GM19328 (cell line): ENCODE results near the gene ARHGDIG.

Experiments used
- ATAC-seq: cut with Tn5 transposase; IDR thresholded peaks from one replicate; pipeline ENCODE4 v1.9.1; 2021; ENCODE audit warnings: mild to moderate bottlenecking, moderate library complexity; ENCODE audit not compliant: unreplicated experiment

ARHGDIG gene

GRCh38 chr16:279531-279930, 860 bp upstream of the ARHGDIG start:
- ATAC-seq, result no peak

DNA sequence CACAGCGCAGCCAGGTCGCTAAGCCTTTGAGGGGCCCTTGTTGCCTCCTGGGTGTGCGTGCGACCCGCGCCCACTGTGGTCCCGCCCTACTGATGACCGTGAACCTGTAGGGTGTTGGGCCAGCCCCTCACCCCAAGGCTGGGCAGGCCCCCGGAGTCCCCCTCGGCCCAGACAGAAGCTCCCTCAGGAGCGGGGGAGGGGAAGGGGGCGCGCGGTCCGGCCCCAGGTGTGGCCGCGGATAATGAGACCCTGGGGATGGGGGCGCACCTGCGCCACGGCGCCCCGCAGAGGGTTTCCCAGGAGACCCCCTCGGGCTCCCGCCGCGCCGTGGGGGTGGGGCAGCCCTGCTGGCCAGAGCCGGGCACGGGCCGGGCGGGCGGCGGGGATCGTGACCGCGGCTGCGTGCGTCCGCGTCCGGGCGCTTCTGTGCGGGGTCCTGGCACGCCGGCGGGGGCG, 358 bp upstream of the ARHGDIG start:
- ATAC-seq, result no peak

- ATAC-seq, result no peak
Observed at GRCh38 chr16:280991-281659, 734 bp downstream of the ARHGDIG start.

GRCh38 chr16:281660-282255, 1.4 kb downstream of the ARHGDIG start:
- no peak for ATAC-seq

- ATAC-seq, result no peak
Observed at GRCh38 chr16:282491-282890, 2.1 kb downstream of the ARHGDIG start.

- ATAC-seq, result no peak
Observed at GRCh38 chr16:283033-283805, 2.8 kb downstream of the ARHGDIG start, which contains the start of gene PDIA2. Gene PDIA2 (plus strand): TSS chr16:283164. CDS start chr16:283170, 6 bp downstream.

DNA sequence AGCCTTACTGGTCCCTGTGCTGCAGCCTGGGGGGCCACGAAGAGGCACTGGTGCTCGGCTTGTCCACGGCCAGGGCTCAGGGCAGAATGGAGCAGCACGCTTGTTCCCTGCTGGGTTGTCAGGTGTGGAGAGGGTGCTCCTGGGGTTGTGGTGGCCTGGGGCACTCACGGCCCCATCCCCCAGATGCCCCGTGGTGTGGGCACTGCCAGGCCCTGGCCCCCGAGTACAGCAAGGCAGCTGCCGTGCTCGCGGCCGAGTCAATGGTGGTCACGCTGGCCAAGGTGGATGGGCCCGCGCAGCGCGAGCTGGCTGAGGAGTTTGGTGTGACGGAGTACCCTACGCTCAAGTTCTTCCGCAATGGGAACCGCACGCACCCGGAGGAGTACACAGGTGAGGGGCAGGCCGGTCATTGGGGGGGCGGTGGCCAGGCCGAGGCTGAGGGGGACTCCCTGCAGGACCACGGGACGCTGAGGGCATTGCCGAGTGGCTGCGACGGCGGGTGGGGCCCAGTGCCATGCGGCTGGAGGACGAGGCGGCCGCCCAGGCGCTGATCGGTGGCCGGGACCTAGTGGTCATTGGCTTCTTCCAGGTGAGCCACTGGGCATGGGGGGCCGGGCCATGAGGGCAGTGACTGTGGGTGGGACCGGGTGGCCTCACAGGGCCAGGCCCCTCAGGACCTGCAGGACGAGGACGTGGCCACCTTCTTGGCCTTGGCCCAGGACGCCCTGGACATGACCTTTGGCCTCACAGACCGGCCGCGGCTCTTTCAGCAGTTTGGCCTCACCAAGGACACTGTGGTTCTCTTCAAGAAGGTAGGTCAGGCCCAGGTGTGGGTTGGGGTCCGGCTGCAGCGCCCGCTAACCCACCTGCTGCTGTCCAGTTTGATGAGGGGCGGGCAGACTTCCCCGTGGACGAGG, 4.1 kb downstream of the ARHGDIG start:
- no peak for ATAC-seq

DNA sequence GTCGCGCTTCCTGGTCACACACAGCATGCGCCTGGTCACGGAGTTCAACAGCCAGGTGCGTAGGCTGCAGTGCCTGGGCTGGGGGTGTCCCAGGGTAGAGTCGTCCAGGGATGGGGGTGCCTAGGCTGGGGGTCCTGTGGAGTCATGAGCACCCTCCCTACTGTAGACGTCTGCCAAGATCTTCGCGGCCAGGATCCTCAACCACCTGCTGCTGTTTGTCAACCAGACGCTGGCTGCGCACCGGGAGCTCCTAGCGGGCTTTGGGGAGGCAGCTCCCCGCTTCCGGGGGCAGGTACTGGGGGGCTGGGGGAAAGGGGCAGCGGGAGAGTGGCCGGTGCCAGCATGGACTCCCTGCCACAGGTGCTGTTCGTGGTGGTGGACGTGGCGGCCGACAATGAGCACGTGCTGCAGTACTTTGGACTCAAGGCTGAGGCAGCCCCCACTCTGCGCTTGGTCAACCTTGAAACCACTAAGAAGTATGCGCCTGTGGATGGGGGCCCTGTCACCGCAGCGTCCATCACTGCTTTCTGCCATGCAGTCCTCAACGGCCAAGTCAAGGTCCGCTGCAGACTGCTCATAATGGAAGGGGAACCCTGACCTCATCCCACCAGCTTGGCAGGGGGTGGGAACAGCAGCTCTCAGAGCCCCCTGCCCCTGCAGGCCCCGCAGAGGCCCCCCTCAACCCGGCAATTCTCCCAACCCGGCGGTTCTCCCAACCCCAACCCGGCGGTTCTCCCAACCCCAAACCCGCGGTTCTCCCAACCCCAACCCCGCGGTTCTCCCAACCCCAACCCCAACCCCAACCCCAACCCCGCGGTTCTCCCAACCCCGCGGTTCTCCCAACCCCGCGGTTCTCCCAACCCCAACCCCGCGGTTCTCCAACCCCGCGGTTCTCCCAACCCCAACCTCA, 5.0 kb downstream of the ARHGDIG start:
- no peak for ATAC-seq

GRCh38 chr16:286491-287297, 6.3 kb downstream of the ARHGDIG start:
- ATAC-seq, result no peak

GRCh38 chr16:287298-287811, 7.0 kb downstream of the ARHGDIG start:
- ATAC-seq, result no peak

DNA sequence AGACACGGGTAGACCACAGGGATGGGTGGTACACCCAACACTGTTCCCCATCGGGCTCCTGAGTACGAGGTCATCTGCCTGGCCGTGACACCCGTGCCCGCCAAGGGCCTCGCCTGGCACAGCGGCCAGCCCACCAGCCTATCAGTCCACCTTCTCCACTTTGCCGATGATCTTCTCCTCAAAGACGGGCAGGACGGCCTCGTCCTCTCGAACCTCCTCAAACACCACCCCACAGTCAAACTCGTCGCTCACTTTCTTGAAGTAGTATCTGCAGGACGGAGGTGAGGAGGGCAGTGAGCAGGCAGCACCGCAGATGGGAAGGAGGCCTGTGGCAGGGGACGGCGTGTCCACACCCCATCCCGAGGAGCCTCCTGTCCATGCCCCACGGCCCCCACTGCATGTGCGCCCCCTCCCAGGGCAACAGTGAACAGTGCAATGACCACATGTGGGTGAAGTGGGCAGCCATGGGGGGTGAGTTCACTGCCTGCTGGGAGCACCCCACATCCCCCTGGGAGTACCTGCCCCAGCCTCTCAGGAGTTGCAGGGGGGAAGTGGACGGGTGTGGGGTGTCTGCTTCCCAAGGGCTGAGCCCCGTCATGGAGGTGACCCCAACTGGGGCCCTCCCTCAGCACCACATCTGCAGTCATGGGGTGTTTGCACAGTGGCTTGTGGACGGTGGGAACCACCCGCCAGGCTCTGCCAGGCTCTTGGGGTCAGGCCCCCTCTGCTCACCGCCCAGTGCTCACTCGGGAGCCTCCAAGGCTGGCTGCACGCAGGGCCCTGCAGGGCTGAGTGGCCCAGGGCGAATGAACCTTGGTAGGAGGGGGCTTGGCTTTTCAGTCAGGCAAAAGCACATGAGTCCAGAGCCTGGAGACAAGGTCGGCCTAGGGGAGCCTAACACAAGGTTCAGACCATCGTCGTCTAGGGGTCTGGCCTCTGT, 7.9 kb downstream of the ARHGDIG start:
- ATAC-seq, result no peak

DNA sequence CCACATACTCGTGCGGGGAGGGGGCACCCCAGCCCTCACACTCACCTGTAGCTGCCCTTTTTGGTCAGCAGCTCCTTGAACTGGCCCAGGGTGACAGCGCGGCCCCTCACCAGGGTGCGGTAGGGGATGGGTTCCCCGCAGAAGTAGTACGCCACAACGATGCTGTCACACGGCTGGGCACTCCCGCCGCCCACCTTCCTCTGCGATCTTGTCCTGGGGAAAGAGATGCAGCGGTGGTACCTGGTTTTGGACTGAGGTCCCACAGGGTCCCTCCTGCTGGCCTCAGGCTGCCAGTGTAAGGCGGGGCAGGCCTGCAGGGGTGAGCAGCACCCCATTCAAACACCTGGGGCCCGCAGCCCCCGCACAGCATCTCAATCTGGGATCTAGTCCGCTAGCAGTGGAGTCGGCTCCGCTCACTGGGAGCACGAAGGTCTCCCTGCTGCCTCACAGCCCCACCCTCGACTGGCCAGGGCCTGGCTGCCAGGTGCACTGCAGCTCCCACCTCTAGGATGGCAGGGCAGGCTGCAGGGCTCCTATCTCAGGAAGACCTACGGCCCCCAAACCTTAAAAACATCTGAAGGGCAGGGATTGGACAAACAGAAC, 9.1 kb downstream of the ARHGDIG start:
- no peak for ATAC-seq

- no peak for ATAC-seq
Observed at GRCh38 chr16:290015-290680, 9.8 kb downstream of the ARHGDIG start.

- no peak for ATAC-seq
Observed at GRCh38 chr16:290681-291405, 10.5 kb downstream of the ARHGDIG start.

GRCh38 chr16:291539-291938, 11.1 kb downstream of the ARHGDIG start:
- no peak for ATAC-seq
